ENCODE results near the gene ETV3.

The ETV3 gene

GRCh38 chr1:157161901-157162300 lies 23.7 kb upstream of the ETV3 start:
- DNase-seq (ENCODE audit: low read depth in 2 of 2), result no peak

GRCh38 chr1:157158967-157159366 lies 20.8 kb upstream of the ETV3 start:
- DNase-seq (ENCODE audit: low read depth in 2 of 2), result no peak

- peak; percentile 35 to 39 for DNase-seq (ENCODE audit: low read depth in 2 of 2)
Measured at GRCh38 chr1:157157501-157158190, 19.5 kb upstream of the ETV3 start.

GRCh38 chr1:157156058-157156541 lies 17.9 kb upstream of the ETV3 start:
- no peak for DNase-seq (ENCODE audit: low read depth in 2 of 2)

- no peak for DNase-seq (ENCODE audit: low read depth in 2 of 2)
Measured at GRCh38 chr1:157155658-157156057, 17.5 kb upstream of the ETV3 start.

DNA sequence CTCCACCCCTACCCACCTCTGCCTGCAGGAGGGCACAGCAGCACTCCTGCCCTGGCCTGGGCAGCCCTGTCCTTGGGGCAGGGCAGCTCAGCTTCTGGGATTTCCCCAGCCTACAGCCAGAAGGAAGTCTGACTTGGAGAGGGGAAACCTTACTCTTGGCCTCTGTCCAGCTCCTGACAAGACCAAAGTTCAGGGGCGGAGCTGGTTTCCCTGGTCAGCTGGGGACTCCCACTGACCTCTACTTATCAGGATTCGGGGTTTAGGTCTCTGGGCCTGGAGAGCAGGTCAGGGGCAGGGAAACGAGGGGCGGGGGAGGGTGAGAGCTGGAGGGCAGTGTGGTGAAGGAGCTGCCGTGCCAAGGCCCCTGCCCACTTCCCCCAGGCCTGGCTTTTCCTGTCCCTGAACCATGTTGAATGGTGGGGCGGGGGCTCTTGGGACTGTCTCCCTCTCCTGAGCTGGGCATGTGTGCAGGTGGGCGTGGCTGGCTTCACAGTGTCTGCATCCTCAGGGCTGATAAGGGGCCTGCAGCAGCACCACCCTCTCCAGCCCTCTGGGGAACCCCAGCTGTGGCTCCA lies 16.8 kb upstream of the ETV3 start:
- no peak for DNase-seq (ENCODE audit: low read depth in 2 of 2)

DNA sequence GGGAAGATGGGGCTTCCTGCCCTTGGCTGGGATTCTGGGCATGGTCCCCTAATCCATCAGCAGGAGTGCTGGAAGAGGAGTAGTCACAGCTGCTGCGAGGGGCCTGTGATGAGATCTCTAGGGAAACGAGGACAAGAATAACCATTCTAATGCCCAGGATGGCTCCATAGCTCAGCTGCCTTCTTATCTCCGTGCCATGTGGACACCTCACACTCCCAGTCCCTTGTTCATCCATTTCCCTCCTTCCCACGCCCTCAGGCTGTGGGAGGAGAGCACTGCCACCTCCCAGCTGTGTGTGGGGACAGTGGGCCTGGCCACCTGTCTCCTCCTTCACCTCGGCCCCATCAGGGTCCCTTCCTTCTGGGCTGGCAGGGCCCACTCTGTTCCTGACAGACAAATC lies 16.1 kb upstream of the ETV3 start:
- DNase-seq (ENCODE audit: low read depth in 2 of 2), result no peak

DNA sequence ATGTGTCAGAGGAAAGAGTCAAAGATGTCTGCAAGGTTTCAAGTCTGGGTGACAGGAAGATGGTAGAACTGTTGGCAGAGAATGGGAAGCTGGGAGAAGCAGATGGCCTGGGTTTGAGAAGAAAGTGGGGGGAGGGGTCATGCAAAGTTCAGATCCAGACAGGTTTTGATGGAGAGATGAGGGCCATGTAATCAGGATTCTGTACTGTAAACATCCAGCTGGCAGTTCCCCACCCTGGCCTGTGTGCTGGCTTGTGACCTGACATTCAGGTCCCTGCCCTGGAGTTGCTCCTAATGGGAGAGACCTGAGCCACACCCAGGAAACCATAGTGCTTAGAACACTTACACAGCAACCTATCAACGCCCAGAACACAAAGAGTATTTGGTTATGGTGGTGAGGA lies 15.6 kb upstream of the ETV3 start:
- DNase-seq (ENCODE audit: low read depth in 2 of 2), result no peak

DNA sequence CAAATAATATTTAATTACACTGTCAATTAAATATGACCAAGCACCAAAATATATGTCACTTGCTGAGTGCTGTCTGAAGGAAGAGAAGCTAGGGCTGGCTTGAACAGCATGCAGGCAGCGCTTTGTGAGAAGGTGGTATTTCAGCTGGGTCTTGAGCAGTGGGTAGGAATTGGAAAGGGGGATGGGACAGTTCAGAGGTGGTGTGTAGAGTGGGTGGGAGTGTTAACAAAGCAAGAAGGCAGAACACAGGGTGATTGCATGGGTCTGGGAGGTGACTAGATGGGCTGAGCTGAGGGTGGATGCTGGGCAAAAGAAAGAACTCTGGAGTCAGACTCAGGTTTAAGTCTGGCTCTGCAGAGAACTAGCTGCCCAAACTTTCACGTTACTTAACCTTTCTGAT lies 14.3 kb upstream of the ETV3 start:
- no peak for DNase-seq (ENCODE audit: low read depth in 2 of 2)

- no peak for DNase-seq (ENCODE audit: low read depth in 2 of 2)
Measured at GRCh38 chr1:157151506-157151905, 13.3 kb upstream of the ETV3 start.

- DNase-seq (ENCODE audit: low read depth in 2 of 2), result no peak
Measured at GRCh38 chr1:157151073-157151472, 12.9 kb upstream of the ETV3 start.

DNA sequence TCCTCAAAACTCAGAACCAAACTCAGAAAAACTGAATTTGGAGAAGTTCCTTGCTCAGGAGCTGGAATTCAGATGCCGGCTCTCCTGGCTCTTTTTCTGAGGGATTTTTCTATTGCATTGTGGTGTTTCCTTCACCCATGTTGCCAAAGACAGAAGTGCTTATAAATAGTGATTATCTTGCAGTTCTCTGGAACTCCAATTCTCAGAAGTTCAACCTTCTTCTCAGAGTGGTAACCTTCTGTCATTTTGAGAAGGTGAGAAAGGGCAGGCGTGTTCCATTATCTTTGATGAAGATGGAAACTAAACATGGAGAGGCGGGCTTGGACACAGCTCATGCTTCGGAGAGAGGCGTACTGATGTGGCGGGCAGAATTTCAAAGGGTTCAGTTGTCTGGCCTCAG lies 12.4 kb upstream of the ETV3 start:
- no peak for DNase-seq (ENCODE audit: low read depth in 2 of 2)

DNA sequence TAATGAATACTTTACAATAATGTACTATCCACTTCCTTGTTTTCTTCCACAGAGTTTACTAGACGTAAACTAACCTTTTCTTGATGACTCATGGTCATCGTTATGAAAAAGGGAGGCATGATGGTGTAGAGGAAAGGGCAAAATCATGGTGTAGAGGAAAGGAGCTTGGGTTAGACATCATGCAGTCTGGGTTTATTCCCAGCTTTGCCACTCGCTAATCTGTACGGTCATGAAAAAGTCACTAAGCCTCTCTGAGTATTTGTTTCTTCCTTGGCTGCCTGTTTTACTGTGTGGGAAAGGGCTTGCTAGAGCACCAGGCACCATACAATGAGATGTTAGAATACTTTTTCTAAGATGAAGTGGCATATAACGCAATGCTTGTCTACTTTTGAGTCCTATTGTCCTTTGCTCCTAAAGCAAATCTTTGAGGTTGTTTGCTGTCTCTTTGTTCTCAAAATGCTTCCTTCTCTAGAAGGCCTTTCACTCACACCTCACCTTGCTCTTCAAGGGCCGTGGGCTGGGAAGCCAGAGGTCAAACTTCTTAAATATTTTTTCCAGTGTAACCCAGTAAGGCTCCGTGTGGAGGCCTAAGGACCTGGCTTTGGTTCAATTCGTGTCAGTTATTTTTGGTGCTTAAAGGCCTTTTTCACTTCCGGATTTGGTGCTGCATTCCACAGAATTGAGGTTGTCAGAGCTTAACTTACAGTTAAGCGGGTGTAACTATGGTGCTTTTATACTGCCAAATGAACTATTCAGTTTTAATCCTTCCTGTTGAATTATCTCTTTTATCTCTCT lies 9.9 kb upstream of the ETV3 start:
- no peak for DNase-seq (ENCODE audit: low read depth in 2 of 2)

DNA sequence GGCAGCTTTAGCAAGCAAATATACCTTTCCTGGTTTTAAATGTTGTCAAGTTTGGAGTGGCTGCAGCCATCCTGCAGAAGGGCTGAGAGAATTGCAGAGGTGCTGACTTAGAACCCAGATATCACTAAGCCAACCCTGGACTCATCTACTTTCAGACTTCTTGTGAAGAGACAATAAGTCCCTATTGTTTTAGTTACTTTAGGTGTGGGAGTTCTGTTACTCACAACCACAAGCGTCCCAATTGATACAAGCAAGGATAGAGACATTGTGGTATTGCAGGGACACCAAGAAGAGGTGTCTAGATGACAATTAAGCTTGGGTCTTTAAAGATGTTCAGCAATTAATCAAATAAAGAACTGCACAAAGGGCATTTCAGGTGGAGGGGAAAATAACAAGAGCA lies 8.8 kb upstream of the ETV3 start:
- DNase-seq (ENCODE audit: low read depth in 2 of 2), result no peak

DNA sequence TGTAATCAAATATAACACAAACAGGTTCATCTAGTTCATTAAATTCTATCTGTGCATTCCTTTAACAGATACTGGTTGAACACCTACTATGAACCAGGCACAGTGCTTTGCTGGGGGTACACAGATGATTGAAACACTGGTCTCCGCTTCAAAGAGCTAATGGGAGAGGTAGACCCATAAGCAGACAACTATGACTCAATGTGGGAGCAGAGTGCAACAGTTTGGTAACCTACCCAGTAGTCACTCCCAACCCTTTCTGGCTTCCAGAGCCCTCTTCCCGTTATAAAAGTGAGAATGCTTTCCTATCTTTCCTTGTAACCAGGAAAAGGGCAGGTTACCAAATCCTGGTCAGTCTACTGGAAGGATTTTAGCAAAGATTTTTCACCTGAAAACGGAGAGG lies 8.0 kb upstream of the ETV3 start:
- DNase-seq (ENCODE audit: low read depth in 2 of 2), result no peak

DNA sequence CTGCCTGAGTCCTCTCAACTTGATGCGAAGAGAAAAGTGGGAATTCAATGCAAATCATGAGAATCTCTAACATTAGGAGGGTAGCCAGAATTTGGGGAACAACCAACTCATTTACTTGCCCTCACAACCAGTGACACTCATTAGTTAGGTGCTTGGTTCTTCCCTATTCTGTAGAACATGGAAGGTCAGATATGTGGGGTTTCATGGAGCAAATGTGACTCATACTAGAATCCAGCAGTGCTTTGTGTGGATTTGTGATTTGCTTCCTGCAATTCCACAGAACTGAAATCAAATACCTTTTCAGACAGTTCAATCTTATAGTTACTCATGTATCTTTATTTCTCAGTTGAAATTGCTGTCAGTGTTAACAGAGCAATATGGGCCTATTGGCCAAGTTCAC lies 6.9 kb upstream of the ETV3 start:
- DNase-seq (ENCODE audit: low read depth in 2 of 2), result no peak

- no peak for DNase-seq (ENCODE audit: low read depth in 2 of 2)
Measured at GRCh38 chr1:157144509-157144908, 6.3 kb upstream of the ETV3 start.

DNA sequence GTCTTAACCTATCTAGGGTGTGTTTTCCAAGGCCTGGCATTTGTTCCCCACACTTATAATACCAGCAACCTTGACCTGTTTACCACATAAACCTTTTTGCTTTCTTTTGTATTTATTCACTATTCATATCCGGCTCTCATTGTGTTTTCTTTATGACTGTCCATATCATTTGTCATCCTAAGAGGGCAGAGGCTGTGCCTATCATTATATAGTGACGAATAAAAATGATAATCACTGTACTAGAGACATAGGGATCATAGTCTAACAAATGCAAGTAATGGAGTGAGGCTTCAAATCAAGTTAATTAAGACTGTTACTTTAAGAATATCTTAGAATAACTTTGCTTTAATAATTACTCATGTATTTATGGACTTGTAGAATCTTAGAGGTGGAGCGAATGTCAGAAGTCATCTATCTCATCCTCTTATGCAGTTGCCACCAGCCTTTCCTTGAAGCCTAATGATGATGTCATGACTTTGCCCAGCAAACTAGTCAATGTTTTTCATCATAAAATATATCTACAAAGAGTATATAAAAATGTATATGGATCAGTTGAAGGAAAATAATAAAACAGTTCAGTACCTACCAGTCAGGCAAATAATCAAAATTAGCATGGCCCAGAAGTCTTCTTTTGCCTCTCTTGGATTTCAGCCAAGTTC lies 4.7 kb upstream of the ETV3 start:
- DNase-seq (ENCODE audit: low read depth in 2 of 2), result no peak

DNA sequence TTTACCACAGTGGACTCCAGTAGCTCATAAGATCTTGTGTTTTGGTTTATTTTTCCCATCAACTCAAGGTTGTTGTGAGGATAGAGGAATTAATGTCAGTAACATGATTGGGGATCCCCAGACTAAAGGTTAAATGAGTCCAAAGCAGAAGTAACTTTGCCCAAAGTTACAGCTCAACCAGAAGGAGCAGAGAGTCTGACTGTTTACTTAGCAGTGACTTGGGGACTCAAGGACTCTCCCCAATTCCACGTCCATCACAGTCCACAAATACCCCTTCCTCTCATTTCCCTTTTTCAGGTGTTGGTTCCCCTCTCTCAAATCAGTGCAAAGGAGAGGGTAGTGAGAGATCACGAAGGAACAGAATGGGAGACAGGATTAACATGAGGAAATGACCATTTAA lies 4.0 kb upstream of the ETV3 start:
- DNase-seq (ENCODE audit: low read depth in 2 of 2), result no peak

DNA sequence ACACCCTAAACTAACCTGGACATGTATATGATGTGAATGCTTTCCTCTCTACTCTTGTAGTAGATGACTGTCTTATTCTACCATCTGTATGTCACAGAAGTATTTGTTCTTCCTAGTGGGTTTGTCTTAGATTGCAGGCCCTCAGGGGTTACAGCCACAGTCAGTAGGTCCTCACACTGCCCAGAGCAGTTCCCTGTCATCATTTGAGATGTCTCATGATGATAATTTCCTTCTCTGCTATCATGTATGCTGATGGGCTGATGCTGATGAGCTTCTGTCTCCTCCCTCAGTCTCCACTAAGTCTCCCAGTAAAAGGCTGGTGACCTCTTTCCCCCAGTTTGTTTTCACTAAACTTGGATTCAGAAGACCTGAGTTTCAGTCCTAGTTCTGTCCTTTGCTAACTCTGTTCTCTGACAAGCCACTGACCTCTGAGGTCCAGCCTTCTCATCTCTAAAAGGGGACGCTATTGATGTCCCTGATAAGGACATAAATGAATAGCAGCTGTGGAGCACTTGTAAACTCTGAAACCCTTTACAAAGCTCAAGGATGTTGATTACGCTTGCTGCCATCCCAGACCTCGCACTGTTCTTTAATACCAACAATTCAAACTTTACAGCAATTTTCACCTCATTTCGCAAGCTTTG lies 3.1 kb upstream of the ETV3 start:
- no peak for DNase-seq (ENCODE audit: low read depth in 2 of 2)

DNA sequence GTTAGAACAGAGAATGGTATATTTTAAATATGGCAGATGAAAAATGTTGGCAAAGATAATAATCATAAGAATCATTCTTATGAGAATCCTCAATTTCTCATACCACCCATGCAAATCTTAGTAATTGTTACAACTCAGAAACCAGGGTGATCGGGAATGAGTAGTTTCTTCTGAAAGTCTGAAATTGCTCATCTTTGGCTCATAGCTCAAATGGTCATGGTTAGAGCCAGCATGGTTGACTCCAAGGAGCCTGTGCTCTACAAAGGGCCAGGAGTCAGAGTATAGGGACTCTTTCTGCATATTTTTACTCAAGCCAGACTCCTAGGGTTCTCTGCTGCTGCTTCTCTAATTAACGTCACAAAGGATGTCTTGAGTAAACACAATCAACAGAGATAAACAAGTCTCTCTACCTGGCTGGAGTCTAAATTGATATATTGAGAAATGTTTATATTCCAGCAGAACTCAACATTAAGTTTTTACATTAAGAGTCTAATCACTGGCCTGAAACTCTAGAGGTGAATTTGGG lies 1.9 kb upstream of the ETV3 start:
- DNase-seq (ENCODE audit: low read depth in 2 of 2), result no peak

All from fibroblast of skin of left quadriceps (primary cell).